Measurements from ENCODE around the gene CCT4.

CCT4 gene

DNA sequence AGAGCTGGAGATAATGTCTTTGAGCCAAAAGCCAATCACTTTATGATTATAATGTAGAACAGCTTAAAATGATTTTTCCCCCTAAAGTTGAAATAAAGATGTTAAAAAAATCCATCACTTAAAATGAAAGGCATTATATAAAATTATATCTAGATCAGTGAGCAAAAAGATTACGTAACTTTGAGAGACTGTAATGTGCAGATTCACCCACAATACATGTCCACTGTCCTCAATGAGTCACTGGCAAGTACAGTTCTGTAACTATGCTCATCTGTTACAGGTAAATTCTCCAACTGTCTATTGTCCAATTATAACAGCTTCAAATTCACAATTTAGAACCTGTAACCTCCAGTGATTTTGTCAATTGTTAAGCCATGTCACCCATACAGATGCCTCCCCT, 53.6 kb downstream of the CCT4 start:
- H3K27me3 ChIP-seq (ENCODE audit: control insufficient read depth in 1 of 2, insufficient read depth in 2 of 2, low read length in 2 of 2): no peaks in the 10 kb centered on the region
- no peaks in the 10 kb centered on the region for H3K36me3 ChIP-seq (ENCODE audit: insufficient read depth, low read length)
- no peaks in the 10 kb centered on the region for H3K9me3 ChIP-seq (ENCODE audit: low read length)
- H3K9ac ChIP-seq (ENCODE audit: low read length): no peak overlapping the region
- no peaks in the 10 kb centered on the region for H3K4me1 ChIP-seq (ENCODE audit: insufficient read depth, low read length)
- H3K27ac ChIP-seq (ENCODE audit: low read depth, low read length): no peak overlapping the region
- no peak overlapping the region for H3K4me3 ChIP-seq (ENCODE audit: low read depth in 1 of 2, low read length in 2 of 2)

DNA sequence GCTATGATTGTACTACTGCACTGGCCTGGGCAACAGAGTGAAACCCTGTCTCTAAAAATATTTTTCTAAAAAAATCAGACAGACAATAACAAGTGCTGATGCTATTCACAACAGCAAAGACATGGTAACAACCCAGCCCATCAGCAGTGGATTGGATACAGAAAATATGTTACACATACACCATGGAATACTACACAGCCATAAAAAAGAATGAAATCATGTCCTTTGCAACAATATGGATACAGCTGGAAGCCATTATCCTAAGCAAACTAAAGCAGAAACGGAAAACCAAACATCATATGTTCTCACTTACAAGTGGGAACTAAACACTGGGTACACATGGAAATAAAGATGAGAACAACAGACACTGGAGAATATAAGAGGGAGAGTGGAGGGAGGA, 54.5 kb downstream of the CCT4 start:
- H3K9ac ChIP-seq (ENCODE audit: low read length): no peak overlapping the region
- no peaks in the 10 kb centered on the region for H3K36me3 ChIP-seq (ENCODE audit: insufficient read depth, low read length)

DNA sequence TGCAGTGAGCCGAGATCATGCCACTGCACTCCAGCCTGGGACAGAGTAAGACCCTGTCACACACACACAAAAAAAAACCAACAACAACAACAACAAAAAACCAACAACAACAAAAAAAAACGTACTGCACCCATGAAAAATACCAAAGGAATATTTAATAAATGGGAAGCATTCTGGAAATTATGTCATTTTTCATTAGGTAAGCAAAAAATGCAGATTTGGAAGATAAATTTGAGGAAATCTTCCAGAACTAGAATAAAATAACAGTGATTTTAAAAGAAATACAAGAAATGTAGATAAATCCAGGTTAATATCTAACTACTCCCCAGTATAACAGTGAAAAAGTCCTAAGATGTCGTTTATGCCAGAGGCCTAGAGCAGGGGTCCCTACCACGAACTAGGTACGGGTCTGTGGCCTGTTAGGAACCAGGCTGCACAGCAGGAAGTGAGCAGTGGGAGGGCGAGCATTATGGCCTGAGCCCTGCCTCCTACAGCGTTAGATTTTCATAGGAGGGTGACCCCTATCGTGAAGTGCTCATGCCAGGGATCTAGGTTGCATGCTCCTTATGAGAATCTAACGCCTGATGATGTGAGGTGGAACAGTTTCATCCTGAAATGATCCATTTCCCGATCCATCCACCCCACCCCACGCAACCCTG, 56.1 kb downstream of the CCT4 start:
- Histone ChIP-seq H3K27me3 (ENCODE audit: control insufficient read depth in 1 of 2, insufficient read depth in 2 of 2, low read length in 2 of 2) (no peaks in the 10 kb centered on the region), H3K9ac (ENCODE audit: low read length) (no peak overlapping the region), H3K4me3 (ENCODE audit: low read depth in 1 of 2, low read length in 2 of 2) (no peak overlapping the region), H3K36me3 (ENCODE audit: insufficient read depth, low read length) (no peaks in the 10 kb centered on the region), H3K9me3 (ENCODE audit: low read length) (no peaks in the 10 kb centered on the region), H3K27ac (ENCODE audit: low read depth, low read length) (no peak overlapping the region), H3K4me1 (ENCODE audit: insufficient read depth, low read length) (no peaks in the 10 kb centered on the region)

More for the DNA sequence above, 54.5 kb downstream of the CCT4 start:
- Histone ChIP-seq H3K4me1 (ENCODE audit: insufficient read depth, low read length) (no peaks in the 10 kb centered on the region), H3K27me3 (ENCODE audit: control insufficient read depth in 1 of 2, insufficient read depth in 2 of 2, low read length in 2 of 2) (no peaks in the 10 kb centered on the region), H3K27ac (ENCODE audit: low read depth, low read length) (no peak overlapping the region), H3K9me3 (ENCODE audit: low read length) (no peaks in the 10 kb centered on the region), H3K4me3 (ENCODE audit: low read depth in 1 of 2, low read length in 2 of 2) (no peak overlapping the region)

DNA sequence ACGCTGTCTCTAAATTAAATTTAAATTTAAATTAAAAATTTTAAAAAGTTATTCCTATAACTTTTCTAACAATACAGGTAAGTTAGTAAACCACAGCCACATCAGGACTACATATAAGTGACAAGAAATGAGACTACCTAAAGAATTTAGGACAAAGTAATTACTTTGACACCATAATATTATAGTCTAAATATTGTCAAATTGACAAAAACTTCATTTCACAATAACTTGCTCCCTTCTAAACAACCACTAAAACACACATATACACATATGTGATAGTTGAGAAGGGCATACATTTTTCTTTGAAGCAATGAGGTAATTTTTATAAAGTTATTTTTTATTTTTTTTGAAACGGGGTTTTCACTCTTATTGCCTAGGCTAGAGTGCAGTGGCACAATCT, 66.2 kb downstream of the CCT4 start:
- Histone ChIP-seq H3K4me1 (ENCODE audit: insufficient read depth, low read length) (no peaks in the 10 kb centered on the region), H3K36me3 (ENCODE audit: insufficient read depth, low read length) (no peaks in the 10 kb centered on the region), H3K9ac (ENCODE audit: low read length) (no peak overlapping the region), H3K27me3 (ENCODE audit: control insufficient read depth in 1 of 2, insufficient read depth in 2 of 2, low read length in 2 of 2) (no peaks in the 10 kb centered on the region), H3K9me3 (ENCODE audit: low read length) (no peaks in the 10 kb centered on the region), H3K4me3 (ENCODE audit: low read depth in 1 of 2, low read length in 2 of 2) (no peak overlapping the region), H3K27ac (ENCODE audit: low read depth, low read length) (no peak overlapping the region)
